DMS79 (cell line): ENCODE data around the gene CHD2.
"Not testable (repeated sequence)": the region's sequence is repeated elsewhere in the genome, so short reads cannot be mapped to it uniquely, and the experiment has no call there.

Experiments used
- DNase-seq: peaks from one replicate; lab custom pipeline; 2025; lab: John Stamatoyannopoulos, UW

CHD2 gene

GRCh38 chr15:92899948-92900730 is at the start of gene CHD2:
TSS of gene CHD2 (plus strand) at chr15:92900324. CDS start at chr15:92901238, 914 bp downstream.
- DNase-seq: peak; percentile 67

- no peak for DNase-seq
Observed at GRCh38 chr15:92853222-92853621, 46.9 kb upstream of the CHD2 start.

- DNase-seq: no peak
Observed at GRCh38 chr15:92861742-92862141, 38.4 kb upstream of the CHD2 start.

- no peak for DNase-seq
Observed at GRCh38 chr15:92864127-92864814, 35.9 kb upstream of the CHD2 start.

- no peak for DNase-seq
Observed at GRCh38 chr15:92869263-92869940, 30.7 kb upstream of the CHD2 start.

GRCh38 chr15:92870010-92870591 is 30.0 kb upstream of the CHD2 start:
- DNase-seq: no peak

- DNase-seq: not testable (repeated sequence)
Observed at GRCh38 chr15:92872967-92873366, 27.2 kb upstream of the CHD2 start.

GRCh38 chr15:92877000-92877399 is 23.1 kb upstream of the CHD2 start:
- DNase-seq: no peak

- DNase-seq: no peak
Observed at GRCh38 chr15:92877416-92877815, 22.7 kb upstream of the CHD2 start.

GRCh38 chr15:92878593-92879053 is 21.5 kb upstream of the CHD2 start:
- DNase-seq: no peak

GRCh38 chr15:92879949-92880725 is 20.0 kb upstream of the CHD2 start:
- DNase-seq: no peak

GRCh38 chr15:92880796-92881195 is 19.3 kb upstream of the CHD2 start:
- no peak for DNase-seq

- DNase-seq: no peak
Observed at GRCh38 chr15:92881211-92881754, 18.8 kb upstream of the CHD2 start.

- peak; percentile 92 for DNase-seq
Observed at GRCh38 chr15:92881802-92882696, 18.1 kb upstream of the CHD2 start.

GRCh38 chr15:92882697-92883162 is 17.4 kb upstream of the CHD2 start:
- DNase-seq: no peak

GRCh38 chr15:92883163-92883875 is 16.8 kb upstream of the CHD2 start:
- no peak for DNase-seq

- DNase-seq: no peak
Observed at GRCh38 chr15:92883876-92884435, 16.2 kb upstream of the CHD2 start.

GRCh38 chr15:92884436-92885223 is 15.5 kb upstream of the CHD2 start:
- DNase-seq: no peak
